OCI-LY7 (cell line): ENCODE measurements around the gene TSEN15. TPM values are rescaled to one million over a fixed set of nuclear protein-coding genes. Genes with fewer than 3 reads are reported as not detected.

ENCODE experiments used
- BruUV-seq: library from RNA; stranded (reverse); fragments of 400-500 nt; replicated peaks from 2 replicates; lab custom pipeline; 2021; lab: Mats Ljungman, UMichigan
- CTCF ChIA-PET: fragments of 300-600 bp; sonication (Branson Sonifier 250); formaldehyde crosslinking; loops from one replicate; lab custom pipeline; 2022; ENCODE audit warnings: antibody characterized with exemption; ENCODE audit not compliant: unreplicated experiment; lab: Charles Lee
- POLR2A ChIA-PET: fragments of 300-600 bp; sonication (Branson Sonifier 250); formaldehyde crosslinking; loops from one replicate; lab custom pipeline; 2022; ENCODE audit warnings: antibody characterized with exemption; lab: Charles Lee
- DNase-seq: peaks from one replicate; pipeline ENCODE4 v3.0.0-alpha.2; 2015; ENCODE audit warnings: low spot score
- H2AFZ ChIP-seq: fragments of 200-600 bp; sonication (generic), shearing (Covaris generic); 2 replicates; pipeline ENCODE4 v1.6.1; 2014; ENCODE audit warnings: mild to moderate bottlenecking, antibody characterized with exemption, low read length, moderate library complexity
- H3K27ac ChIP-seq: fragments of 200-600 bp; sonication (generic); 2 replicates; pipeline ENCODE4 v1.5.1; 2014; ENCODE audit warnings: mixed run types, low read depth, mild to moderate bottlenecking, moderate library complexity, low read length, inconsistent platforms; ENCODE audit not compliant: poor library complexity, severe bottlenecking
- H3K36me3 ChIP-seq: fragments of 200-600 bp; sonication (generic); 2 replicates; pipeline ENCODE4 v1.6.1; 2014; ENCODE audit warnings: mild to moderate bottlenecking, antibody characterized with exemption, low read length, moderate library complexity, mixed read lengths; ENCODE audit not compliant: insufficient read depth
- H3K4me1 ChIP-seq: fragments of 200-600 bp; sonication (generic); 2 replicates; pipeline ENCODE4 v1.5.1; 2014; ENCODE audit warnings: mild to moderate bottlenecking, low read length; ENCODE audit not compliant: insufficient read depth, poor library complexity, severe bottlenecking
- H3K4me2 ChIP-seq: fragments of 200-600 bp; sonication (generic); 2 replicates; pipeline ENCODE4 v1.6.1; 2014; ENCODE audit warnings: mild to moderate bottlenecking, low read length
- H3K4me3 ChIP-seq: fragments of 200-600 bp; sonication (generic); 2 replicates; pipeline ENCODE4 v1.5.1; 2014; ENCODE audit warnings: mild to moderate bottlenecking, low read depth, low read length; ENCODE audit not compliant: poor library complexity, severe bottlenecking
- H3K79me2 ChIP-seq: fragments of 200-600 bp; sonication (generic); 2 replicates; pipeline ENCODE4 v1.6.1; 2016; ENCODE audit warnings: low read depth, mild to moderate bottlenecking, low read length, moderate library complexity, mixed read lengths; ENCODE audit not compliant: insufficient read depth
- H3K9me2 ChIP-seq: fragments of 200-600 bp; sonication (generic); 2 replicates; pipeline ENCODE4 v1.6.1; 2016; ENCODE audit warnings: mild to moderate bottlenecking, low read length, mixed read lengths; ENCODE audit not compliant: insufficient read depth
- H3K9me3 ChIP-seq: fragments of 200-600 bp; sonication (generic); 2 replicates; pipeline ENCODE4 v1.6.1; 2014; ENCODE audit warnings: mild to moderate bottlenecking, mixed run types, low read length, mixed read lengths
- H4K20me1 ChIP-seq: fragments of 200-600 bp; sonication (generic); 2 replicates; pipeline ENCODE4 v1.6.1; 2014; ENCODE audit warnings: mild to moderate bottlenecking, antibody characterized with exemption, low read length, moderate library complexity, mixed read lengths; ENCODE audit not compliant: insufficient read depth
- EZH2phosphoT487 ChIP-seq: fragments of 200-600 bp; sonication (generic); IDR thresholded peaks from 2 replicates; pipeline ENCODE4 v1.6.1; 2018; ENCODE audit warnings: low read depth, borderline replicate concordance, mild to moderate bottlenecking, mixed run types, antibody characterized with exemption, low read length, moderate library complexity, mixed read lengths
- intact Hi-C: fragments of 100-400 bp; cut with micrococcal nuclease; formaldehyde crosslinking; loops from one replicate; pipeline ENCODE4 v1.10.0; 2022; ENCODE audit not compliant: unreplicated experiment
- total RNA-seq, 2 experiments: library from RNA; depleted of rRNA in 1 of 2; stranded (reverse); fragments of >200 nt in 1 of 2; shearing (Covaris generic) in 1 of 2; gene quantifications; 2 replicates each; pipeline ENCODE4 v1.2.3, GENCODE V29; 2014 to 2022
- TF ChIP-seq, protein P1 (sequence below): fragments of 200-600 bp; sonication (generic); conservative IDR thresholded peaks from 2 replicates; pipeline ENCODE4 v1.5.1; 2014; ENCODE audit warnings: mild to moderate bottlenecking, antibody characterized with exemption, low read length, moderate library complexity, mixed read lengths

The TSEN15 gene
- total RNA-seq, 2 experiments from 2014 or later: 42.5 to 45.1 TPM

- POLR2A ChIA-PET: interaction anchor here (1.3 to 2.8 kb wide), 4 partner anchors 11 to 978 kb away, joined by 3 to 21 read pairs (median 7); no protein-coding TSS in a partner anchor
- H3K9me2 ChIP-seq: no peaks in the 10 kb centered on the region
- TF ChIP-seq, protein P1, sequence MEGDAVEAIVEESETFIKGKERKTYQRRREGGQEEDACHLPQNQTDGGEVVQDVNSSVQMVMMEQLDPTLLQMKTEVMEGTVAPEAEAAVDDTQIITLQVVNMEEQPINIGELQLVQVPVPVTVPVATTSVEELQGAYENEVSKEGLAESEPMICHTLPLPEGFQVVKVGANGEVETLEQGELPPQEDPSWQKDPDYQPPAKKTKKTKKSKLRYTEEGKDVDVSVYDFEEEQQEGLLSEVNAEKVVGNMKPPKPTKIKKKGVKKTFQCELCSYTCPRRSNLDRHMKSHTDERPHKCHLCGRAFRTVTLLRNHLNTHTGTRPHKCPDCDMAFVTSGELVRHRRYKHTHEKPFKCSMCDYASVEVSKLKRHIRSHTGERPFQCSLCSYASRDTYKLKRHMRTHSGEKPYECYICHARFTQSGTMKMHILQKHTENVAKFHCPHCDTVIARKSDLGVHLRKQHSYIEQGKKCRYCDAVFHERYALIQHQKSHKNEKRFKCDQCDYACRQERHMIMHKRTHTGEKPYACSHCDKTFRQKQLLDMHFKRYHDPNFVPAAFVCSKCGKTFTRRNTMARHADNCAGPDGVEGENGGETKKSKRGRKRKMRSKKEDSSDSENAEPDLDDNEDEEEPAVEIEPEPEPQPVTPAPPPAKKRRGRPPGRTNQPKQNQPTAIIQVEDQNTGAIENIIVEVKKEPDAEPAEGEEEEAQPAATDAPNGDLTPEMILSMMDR: no peak
- no peak for TF ChIP-seq EZH2phosphoT487
- H3K36me3 ChIP-seq: peaks cover 7% of the 10 kb centered on the region
- peaks cover 13% of the 10 kb centered on the region; the same call in 1 of the 2 replicates for H3K79me2 ChIP-seq
- H4K20me1 ChIP-seq: no peaks in the 10 kb centered on the region
- DNase-seq: no peak
- H3K4me1 ChIP-seq: peaks cover 15% of the 10 kb centered on the region
- H2AFZ ChIP-seq: peak overlapping the region; percentile 98; the same call in 1 of the 2 replicates
- intact Hi-C loops: loop anchor here (5.0 to 10.0 kb wide), 5 partner anchors 418 to 1265 kb away; partner anchors contain the start of genes IVNS1ABP, RNF2, SMG7 and SWT1
- H3K9me3 ChIP-seq: peaks cover 4% of the 10 kb centered on the region; the same call in 1 of the 2 replicates
- no TSS peak for BruUV-seq
- no peak overlapping the region for H3K4me2 ChIP-seq
- H3K4me3 ChIP-seq: no peak overlapping the region
- H3K27ac ChIP-seq: no peak overlapping the region
- CTCF ChIA-PET: no interaction called here
These were observed 1.6 kb upstream of the TSEN15 start for GRCh38 chr1:184049836-184050468.

DNA sequence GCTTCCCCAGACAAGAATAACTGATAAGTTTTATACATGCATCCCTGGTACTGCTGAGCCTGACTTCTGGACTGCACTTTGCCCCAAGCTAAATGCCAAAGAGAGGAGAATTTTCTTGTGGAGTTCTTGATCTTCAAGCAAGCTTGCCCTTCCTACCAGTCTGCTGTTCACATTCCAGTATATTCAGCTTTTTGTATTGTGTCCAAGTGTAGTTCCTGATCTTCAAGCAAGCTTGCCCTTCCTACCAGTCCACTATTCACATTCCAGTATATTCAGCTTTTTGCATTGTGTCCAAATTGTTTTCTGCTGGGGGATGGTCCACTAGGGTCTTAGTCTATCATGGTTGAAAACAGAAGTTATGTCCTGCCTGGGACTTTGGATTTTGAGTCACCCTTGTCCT, 894 bp upstream of the TSEN15 start:
- intact Hi-C loops: loop anchor here (5.0 to 10.0 kb wide), 5 partner anchors 418 to 1264 kb away; partner anchors contain the start of genes IVNS1ABP, RNF2, SMG7 and SWT1
- H3K4me3 ChIP-seq: peak overlapping the region; percentile 73
- peak overlapping the region; percentile 98 for H2AFZ ChIP-seq
- TF ChIP-seq, protein P1: no peak
- no peak for TF ChIP-seq EZH2phosphoT487
- no peaks in the 10 kb centered on the region for H3K9me2 ChIP-seq
- POLR2A ChIA-PET: interaction anchor here (0.7 to 2.8 kb wide), 9 partner anchors 10 to 997 kb away, joined by 3 to 21 read pairs (median 6); no protein-coding TSS in a partner anchor
- peak overlapping the region; percentile 80 for H3K27ac ChIP-seq
- BruUV-seq: no TSS peak
- peaks cover 4% of the 10 kb centered on the region; the same call in 1 of the 2 replicates for H3K9me3 ChIP-seq
- peaks cover 14% of the 10 kb centered on the region for H3K36me3 ChIP-seq
- H3K4me1 ChIP-seq: peaks cover 15% of the 10 kb centered on the region
- peaks cover 13% of the 10 kb centered on the region; the same call in 1 of the 2 replicates for H3K79me2 ChIP-seq
- peak; percentile 18 for DNase-seq
- no peaks in the 10 kb centered on the region for H4K20me1 ChIP-seq
- peak overlapping the region; percentile 91 for H3K4me2 ChIP-seq
- CTCF ChIA-PET: no interaction called here
